SK-N-MC (cell line): ENCODE data around the gene AGAP1.
A peak's percentile ranks its signal among the peaks of the same experiment; 100 is the strongest.

Source experiments
- DNase-seq: peaks from one replicate; pipeline ENCODE4 v3.0.0-alpha.2; 2011; ENCODE audit warnings: low read depth, low spot score
- H3K27ac ChIP-seq: fragments of 200-600 bp; sonication (generic); 2 replicates; pipeline ENCODE4 v1.5.1; 2016; ENCODE audit warnings: mixed run types
- H3K36me3 ChIP-seq: fragments of 200-600 bp; sonication (generic); 2 replicates; pipeline ENCODE4 v1.6.1; 2017; ENCODE audit warnings: antibody characterized with exemption, low read length, mixed read lengths; ENCODE audit not compliant: insufficient read depth
- H3K4me3 ChIP-seq: fragments of 200-600 bp; sonication (generic); 2 replicates; pipeline ENCODE4 v1.5.1; 2016
- H3K9ac ChIP-seq: fragments of 200-600 bp; sonication (generic); 2 replicates; pipeline ENCODE4 v1.8.0; 2017; ENCODE audit warnings: mixed run types, mixed read lengths; ENCODE audit not compliant: insufficient read length
- H3K9me3 ChIP-seq: fragments of 200-600 bp; sonication (generic); 2 replicates; pipeline ENCODE4 v1.6.1; 2017; ENCODE audit warnings: low read depth, mild to moderate bottlenecking, antibody characterized with exemption, low read length, moderate library complexity, mixed read lengths
- EZH2 ChIP-seq: fragments of 200-600 bp; sonication (generic); IDR thresholded peaks from one replicate; pipeline ENCODE4 v1.6.1; 2017; ENCODE audit warnings: antibody characterized with exemption
- FOXP2 ChIP-seq: optimal IDR thresholded peaks from 2 replicates; pipeline ENCODE3; 2011; ENCODE audit warnings: mild to moderate bottlenecking, moderate library complexity; ENCODE audit not compliant: insufficient read depth; ENCODE audit errors: extremely low read length, control extremely low read depth
- POLR2AphosphoS5 ChIP-seq: IDR thresholded peaks from 2 replicates; pipeline ENCODE4 v1.6.1; 2012; ENCODE audit warnings: mild to moderate bottlenecking, low read depth, low read length, borderline replicate concordance

Gene AGAP1

DNA sequence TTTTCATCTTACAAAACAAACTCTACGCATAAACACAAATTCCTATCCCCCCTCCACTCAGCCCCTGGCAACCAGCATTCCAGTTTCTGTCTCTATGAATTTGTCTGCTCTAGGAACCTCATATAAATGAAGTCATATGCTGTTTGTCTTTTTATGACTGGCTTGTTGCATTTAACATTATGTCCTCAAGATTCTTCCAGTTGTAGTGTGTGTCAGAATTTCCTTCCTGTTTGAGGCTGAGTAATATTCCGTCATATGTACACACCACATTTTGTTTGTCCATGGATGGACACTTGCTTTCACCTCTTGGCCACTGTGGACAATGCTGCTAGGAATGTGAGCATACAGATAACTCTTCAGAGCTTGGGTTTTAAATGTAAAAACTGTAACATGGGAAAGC, 402.2 kb downstream of the AGAP1 start:
- Histone ChIP-seq H3K36me3 (peaks cover 12% of the 10 kb centered on the region; the same call in 1 of the 2 replicates), H3K9ac (no peak overlapping the region), H3K27ac (no peak overlapping the region), H3K9me3 (no peaks in the 10 kb centered on the region), H3K4me3 (no peak overlapping the region)
- DNase-seq, result no peak
- TF ChIP-seq FOXP2 (no peak), EZH2 (no peak), POLR2AphosphoS5 (no peak)

DNA sequence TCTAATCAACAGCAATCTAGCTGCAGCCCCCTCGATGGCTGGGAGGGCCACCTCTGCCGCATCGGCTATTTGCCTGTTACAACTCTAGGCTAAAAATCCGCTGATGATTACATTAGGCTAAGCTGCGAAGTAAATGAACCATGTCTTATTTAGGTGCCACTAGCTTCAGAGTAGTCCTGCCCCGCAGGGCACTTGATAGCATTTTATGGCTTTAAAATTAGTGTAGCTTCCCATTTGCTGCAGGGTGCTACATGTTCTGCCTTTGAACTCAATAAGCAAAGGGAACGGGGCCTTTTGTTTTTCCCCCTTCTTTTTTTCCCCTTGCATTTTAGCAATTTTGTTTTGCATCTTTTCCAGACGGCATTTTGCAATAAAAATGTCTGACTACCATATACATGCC, 404.1 kb downstream of the AGAP1 start:
- Histone ChIP-seq H3K9me3 (no peaks in the 10 kb centered on the region), H3K36me3 (peaks cover 12% of the 10 kb centered on the region; the same call in 1 of the 2 replicates), H3K4me3 (no peak overlapping the region), H3K9ac (no peak overlapping the region), H3K27ac (no peak overlapping the region)
- TF ChIP-seq EZH2 (no peak), FOXP2 (no peak), POLR2AphosphoS5 (peak; percentile 48; the same call in 1 of the 2 replicates)
- peak; percentile 39 for DNase-seq

DNA sequence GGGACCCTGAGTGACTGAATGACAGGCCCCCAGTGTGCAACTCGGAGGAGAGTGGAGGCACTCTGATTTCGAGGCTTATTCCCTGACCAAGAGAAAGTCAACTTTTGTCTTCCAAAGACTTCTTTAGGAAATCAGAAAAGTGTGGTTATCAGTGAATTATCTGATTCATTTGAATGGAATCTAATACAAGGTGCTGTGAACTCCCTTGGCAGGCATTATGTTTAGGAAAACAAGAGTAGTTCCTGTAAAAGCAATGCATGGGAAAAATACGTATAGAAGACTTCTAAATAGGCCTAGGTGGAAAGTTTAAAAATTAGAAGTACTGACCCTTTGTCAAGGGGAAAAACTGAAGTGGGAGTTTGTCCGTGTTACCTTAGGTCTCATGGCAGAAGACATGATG, 404.9 kb downstream of the AGAP1 start:
- Histone ChIP-seq H3K9me3 (no peaks in the 10 kb centered on the region), H3K27ac (no peak overlapping the region), H3K9ac (no peak overlapping the region), H3K4me3 (no peak overlapping the region), H3K36me3 (peaks cover 12% of the 10 kb centered on the region; the same call in 1 of the 2 replicates)
- TF ChIP-seq FOXP2 (no peak), EZH2 (no peak), POLR2AphosphoS5 (no peak)
- no peak for DNase-seq

DNA sequence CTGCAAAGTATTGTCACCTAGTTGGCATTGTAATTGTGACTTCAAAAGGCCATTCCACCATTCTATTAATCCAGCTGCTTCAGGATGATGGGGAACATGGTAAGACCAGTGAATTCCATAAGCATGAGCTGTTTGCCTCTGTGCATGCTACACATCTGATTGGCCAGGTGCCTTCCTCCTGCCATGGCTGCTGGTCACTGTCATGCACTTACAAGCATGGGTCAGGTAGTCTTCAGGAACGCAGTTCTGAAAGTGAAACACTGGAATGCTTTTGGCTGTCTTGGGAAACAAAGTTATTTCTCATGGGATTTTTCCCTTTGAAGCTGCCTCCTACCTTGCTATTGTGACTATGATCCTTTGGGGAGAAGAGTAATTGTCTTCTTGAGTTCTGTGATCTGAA, 406.8 kb downstream of the AGAP1 start:
- no peak for DNase-seq
- Histone ChIP-seq H3K36me3 (peaks cover 8% of the 10 kb centered on the region; the same call in 1 of the 2 replicates), H3K4me3 (no peak overlapping the region), H3K9me3 (no peaks in the 10 kb centered on the region), H3K9ac (no peak overlapping the region), H3K27ac (no peak overlapping the region)
- TF ChIP-seq EZH2 (no peak), FOXP2 (no peak), POLR2AphosphoS5 (no peak)

DNA sequence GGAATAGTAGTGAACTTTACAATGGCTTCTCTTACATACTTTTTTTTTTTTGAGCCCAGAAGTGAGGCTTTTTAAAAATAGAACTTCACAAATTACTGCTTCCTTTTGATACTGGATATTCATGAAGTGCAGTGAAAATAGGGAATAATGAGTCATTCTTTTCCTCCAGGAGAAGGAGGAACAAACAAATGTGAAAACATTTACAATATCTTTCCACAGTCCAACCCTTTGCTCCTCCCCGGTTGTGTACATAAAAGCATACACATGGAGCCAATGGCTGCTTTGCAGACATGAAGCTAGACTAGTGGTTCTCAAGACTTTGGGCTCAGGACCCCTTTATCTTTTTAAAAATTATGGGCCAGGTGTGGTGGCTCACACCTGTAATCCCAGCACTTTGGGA, 407.4 kb downstream of the AGAP1 start:
- Histone ChIP-seq H3K9ac (no peak overlapping the region), H3K36me3 (peaks cover 2% of the 10 kb centered on the region; the same call in 1 of the 2 replicates), H3K27ac (no peak overlapping the region), H3K9me3 (no peaks in the 10 kb centered on the region), H3K4me3 (no peak overlapping the region)
- DNase-seq, result no peak
- no peak for TF ChIP-seq FOXP2
- TF ChIP-seq POLR2AphosphoS5, result no peak
- no peak for TF ChIP-seq EZH2

DNA sequence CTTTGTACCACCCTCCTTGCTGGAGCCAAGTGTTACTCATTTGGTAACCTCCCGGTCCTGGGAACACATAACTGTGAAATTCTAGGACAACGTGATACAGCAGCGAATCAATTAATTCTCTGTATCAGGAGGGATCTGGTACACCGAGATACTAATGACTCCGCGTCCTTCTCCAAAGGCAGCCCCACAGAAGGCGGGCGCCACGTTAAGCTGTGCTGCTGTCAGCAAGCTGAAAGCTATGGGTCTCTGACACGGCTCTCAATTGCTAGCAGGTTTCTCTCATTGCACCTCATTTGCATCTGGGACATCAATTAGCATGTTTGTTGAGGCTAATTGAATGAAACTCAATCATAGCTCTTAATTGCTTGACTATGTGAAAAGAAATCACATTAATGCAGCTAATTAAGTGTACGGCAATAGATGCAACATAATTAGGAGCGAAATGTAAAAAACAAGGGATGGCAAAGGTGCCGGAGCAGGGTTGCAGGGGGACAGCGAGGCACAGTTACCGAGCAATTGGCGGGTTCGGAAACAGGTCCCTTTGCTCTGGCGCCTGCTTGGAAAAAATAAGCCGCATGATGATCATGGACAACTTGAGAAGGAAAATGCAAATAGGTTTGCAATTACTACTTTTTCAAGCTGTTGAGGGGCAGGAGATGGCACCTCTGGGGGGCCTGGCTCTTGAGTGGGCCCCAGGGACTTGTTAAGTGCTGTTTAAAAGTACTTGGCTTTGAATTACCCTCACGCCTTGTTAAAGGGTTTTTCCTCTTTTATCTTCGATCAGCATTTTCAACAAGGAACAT, 410.1 kb downstream of the AGAP1 start:
- no peak overlapping the region for H3K9ac ChIP-seq
- peaks cover 4% of the 10 kb centered on the region; the same call in 1 of the 2 replicates for H3K36me3 ChIP-seq
- H3K9me3 ChIP-seq, result no peaks in the 10 kb centered on the region
- H3K27ac ChIP-seq, result no peak overlapping the region
- no peak for TF ChIP-seq EZH2
- peak; percentile 66; the same call in 1 of the 2 replicates for TF ChIP-seq POLR2AphosphoS5
- no peak for TF ChIP-seq FOXP2
- DNase-seq, result peak; percentile 50
- H3K4me3 ChIP-seq, result peak overlapping the region; percentile 39; the same call in 1 of the 2 replicates

DNA sequence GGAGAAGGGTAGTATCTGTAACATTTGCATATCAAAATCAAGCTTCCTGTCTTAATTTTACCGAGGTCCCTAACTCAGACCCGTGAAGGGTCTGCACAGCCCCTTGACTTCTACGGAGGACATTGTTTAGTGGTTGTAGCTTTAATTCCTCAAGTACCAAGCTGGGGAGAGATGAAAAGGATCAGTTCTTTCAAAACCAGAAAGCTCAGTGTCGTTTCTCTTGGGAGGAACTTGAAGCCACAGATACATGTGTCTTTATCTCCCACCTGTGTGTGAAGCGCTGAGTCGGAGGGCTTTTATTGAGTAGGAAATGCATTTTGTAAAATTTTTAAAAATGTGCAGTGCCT, 410.7 kb downstream of the AGAP1 start:
- Histone ChIP-seq H3K27ac (no peak overlapping the region), H3K9ac (no peak overlapping the region), H3K9me3 (no peaks in the 10 kb centered on the region), H3K36me3 (peaks cover 8% of the 10 kb centered on the region; the same call in 1 of the 2 replicates), H3K4me3 (peak overlapping the region; percentile 39; the same call in 1 of the 2 replicates)
- no peak for TF ChIP-seq FOXP2
- no peak for TF ChIP-seq POLR2AphosphoS5
- no peak for TF ChIP-seq EZH2
- DNase-seq, result no peak

DNA sequence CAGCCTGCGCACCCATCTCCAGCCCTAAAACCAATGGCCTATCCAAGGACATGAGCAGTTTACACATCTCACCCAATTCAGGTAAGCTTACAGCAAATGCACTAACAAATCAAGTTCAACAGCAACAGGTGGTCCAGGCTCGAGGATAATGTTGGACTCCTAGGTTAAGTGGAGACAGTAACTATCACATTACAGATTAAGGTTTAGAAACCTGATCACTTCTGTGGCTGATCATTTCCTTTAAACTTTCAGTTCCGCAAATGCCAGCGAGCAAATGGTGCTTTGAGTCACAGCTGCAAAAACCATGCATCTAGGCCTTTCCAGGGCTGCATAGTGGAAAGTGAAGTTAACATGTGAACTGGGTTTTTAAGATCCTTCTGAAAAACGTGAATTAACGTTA, 415.0 kb downstream of the AGAP1 start:
- no peak for DNase-seq

More for the DNA sequence above, 415.0 kb downstream of the AGAP1 start:
- Histone ChIP-seq H3K36me3 (peaks cover 14% of the 10 kb centered on the region), H3K4me3 (no peak overlapping the region), H3K27ac (no peak overlapping the region), H3K9me3 (no peaks in the 10 kb centered on the region), H3K9ac (no peak overlapping the region)
- TF ChIP-seq EZH2, result no peak
- TF ChIP-seq FOXP2, result no peak
- no peak for TF ChIP-seq POLR2AphosphoS5
